CD4-positive, alpha-beta T cell treated with Interferon alpha-2 for 1 hour (primary cell): ENCODE results near the gene TBCCD1.
"Not testable (repeated sequence)": the region's sequence is repeated elsewhere in the genome, so short reads cannot be mapped to it uniquely, and the experiment has no call there.

Source experiments
- DNase-seq, 2 donors: peaks; one replicate each; pipeline ENCODE4 v3.0.0-alpha.2; 2020 to 2022

Gene TBCCD1

GRCh38 chr3:186515125-186515524 is 52.0 kb downstream of the TBCCD1 start:
- DNase-seq: peak; percentile 13 to 50

- peak in 1 of 2 donors; percentile 21 for DNase-seq
Observed at GRCh38 chr3:186514296-186515002, 52.7 kb downstream of the TBCCD1 start.

DNA sequence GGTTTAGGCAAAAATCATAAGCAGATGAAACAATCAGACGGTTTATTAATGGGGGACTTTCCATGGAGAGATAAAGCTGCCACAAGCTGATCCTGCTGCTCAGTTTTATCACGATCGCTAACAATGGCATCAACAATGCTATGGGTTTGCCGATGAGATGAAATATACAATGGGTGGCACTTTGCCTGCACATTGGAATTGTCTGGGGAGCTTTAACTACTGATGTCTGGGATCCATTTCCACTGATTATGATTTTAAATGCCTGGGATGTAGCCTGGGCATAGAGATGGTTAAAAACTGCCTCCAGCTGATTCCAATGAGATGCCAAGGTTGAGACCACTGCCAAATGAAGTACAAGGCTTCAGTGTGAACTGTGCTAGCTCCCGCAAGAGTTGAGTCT is 53.8 kb downstream of the TBCCD1 start:
- no peak for DNase-seq

GRCh38 chr3:186512570-186513302 is 54.4 kb downstream of the TBCCD1 start:
- no peak for DNase-seq

GRCh38 chr3:186511702-186512101 is 55.4 kb downstream of the TBCCD1 start:
- no peak for DNase-seq

GRCh38 chr3:186511245-186511644 is 55.9 kb downstream of the TBCCD1 start:
- no peak for DNase-seq

GRCh38 chr3:186510374-186511079 is 56.6 kb downstream of the TBCCD1 start:
- DNase-seq: no peak

DNA sequence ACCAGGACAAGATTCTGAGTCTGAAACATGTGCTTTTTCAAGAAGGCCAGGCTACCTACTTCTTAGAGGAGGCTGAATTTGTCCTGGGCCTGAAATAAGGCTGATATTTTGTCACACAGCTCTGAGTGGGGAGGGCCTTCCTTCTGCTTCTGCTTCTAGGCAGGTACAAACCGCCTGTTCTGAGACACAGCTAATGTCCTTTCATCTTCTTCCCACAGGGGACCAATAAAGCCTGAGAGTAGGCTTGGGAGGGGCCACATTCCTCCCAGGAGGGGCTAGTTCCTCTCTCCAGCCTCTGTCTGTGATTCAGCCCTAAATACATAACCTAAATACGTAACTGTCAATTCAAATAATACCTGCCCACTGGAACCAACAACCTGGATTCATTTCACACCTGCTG is 57.7 kb downstream of the TBCCD1 start:
- no peak for DNase-seq

DNA sequence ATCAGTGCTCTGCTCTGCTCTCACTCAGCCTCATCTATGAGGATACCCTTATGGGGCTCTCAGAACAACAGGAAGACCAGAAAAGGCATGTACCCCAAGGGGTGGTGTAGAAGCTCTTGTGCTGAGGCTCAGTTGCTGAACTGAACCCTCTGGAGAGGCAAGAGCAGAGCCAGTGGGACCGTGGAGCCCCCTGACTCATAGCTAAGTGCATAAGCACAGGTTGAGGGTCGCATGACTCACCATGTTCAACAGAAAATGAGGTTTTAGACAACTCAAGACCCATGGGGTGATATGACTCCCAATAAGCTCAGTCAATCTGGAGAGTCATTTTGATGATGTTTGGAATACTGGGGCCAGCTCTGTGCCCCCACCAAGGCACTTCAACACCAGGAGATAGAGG is 60.3 kb downstream of the TBCCD1 start:
- no peak for DNase-seq

- no peak for DNase-seq
Observed at GRCh38 chr3:186506191-186506739, 60.9 kb downstream of the TBCCD1 start.

DNA sequence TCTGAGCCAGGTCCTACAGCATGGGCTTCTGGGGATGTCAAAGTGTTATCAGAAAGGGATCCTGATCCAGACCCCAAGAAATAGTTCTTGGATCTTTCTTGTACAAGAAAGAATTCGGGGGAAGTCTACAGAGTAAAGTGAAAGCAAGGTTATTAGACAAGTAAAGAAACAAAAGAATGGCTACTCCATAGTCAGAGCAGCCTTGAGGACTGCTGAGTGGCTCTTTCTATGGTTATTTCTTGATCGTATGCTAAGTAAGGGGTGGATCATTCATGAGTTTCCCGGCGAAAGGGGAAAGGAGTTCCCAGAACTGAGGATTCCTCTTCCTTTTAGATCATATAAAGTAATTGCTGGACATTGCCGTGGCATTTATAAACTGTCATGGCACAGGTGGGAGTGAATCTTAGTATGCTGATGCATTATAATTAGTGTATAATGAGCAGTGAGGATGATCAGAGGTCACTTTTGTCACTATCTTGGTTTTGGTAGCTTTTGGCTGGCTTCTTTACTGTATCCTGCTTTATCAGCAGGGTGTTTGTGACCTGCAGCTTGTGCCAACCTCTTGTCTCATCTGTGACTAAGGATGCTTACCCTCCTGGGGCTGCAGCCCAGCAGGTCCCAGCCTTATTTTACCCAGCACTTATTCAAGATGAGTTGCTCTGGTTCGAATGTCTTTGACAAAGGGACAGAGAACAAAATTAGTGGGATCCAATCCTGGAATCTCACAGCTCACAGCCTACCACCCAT is 64.0 kb downstream of the TBCCD1 start:
- DNase-seq: no peak

DNA sequence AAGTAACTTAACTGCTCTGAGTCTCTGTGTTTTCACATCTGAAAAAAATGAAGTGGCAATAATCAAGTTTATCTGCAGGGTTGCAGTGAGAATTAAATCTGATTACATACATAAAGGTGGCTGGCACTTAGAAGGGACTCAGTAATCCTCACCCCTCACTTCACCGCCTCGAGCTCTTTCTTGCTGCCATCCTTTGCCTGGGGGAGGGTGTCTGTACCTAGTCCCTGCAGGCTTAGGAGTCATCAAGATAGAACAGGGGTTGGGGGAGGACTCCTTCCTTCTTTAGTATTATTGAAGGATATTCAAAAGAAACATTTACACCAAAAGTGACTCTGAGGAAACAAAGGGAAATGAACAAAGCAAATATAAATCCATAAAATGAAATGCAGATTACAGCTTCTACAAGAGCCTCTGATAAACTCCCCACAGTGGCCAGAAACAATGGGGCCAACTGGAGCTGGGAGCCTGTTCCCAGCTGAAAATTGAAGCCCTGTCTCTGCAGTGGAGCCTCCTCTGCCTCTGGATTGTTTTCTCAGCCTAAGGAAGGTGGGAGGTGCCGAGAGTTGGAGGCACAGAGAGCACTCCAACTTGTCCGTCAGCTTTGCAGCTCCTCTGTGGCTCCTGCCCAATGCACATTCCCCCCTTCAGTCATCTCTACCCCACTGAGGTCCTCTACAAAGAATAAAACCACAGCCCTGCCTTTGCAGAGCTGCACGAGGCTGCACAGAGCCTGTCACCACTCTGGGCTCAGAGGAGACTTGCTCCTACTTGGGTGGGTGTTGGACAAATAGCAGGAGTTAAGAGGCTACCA is 64.8 kb downstream of the TBCCD1 start:
- DNase-seq: no peak

DNA sequence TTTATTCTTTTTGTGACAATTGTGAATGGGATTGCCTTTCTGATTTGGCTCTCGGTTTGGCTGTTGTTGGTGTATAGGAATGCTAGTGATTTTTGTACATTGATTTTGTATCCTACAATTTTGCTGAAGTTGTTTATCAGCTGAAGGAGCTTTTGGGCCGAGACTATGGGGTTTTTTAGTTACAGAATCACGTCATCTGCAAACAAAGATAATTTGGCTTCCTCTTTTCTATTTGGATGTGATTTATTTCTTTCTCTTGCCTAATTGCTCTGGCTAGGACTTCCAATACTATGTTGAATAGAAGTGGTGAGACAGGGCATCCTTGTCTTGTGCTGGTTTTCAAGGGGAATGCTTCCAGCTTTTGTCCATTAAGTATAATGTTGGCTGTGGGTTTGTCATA is 67.2 kb downstream of the TBCCD1 start:
- not testable (repeated sequence) for DNase-seq

DNA sequence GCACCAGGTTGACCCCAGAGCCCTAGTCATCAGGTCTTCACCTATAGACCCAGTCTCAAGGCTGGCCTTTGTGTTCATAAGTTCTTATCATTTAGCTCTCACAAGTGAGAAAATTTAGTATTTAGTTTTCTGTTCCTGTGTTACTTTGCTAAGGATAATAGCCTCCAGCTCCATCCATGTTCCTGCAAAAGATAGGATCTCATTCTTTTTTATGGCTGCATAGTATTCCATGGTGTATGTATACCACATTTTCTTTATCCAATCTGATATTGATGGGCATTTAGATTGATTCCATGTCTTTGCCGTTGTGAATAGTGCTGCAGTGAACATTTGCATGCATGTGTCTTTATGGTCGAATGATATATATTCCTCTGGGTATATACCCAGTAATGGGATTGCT is 69.1 kb downstream of the TBCCD1 start:
- DNase-seq: not testable (repeated sequence)

- DNase-seq: no peak
Observed at GRCh38 chr3:186497608-186498007, 69.5 kb downstream of the TBCCD1 start.

DNA sequence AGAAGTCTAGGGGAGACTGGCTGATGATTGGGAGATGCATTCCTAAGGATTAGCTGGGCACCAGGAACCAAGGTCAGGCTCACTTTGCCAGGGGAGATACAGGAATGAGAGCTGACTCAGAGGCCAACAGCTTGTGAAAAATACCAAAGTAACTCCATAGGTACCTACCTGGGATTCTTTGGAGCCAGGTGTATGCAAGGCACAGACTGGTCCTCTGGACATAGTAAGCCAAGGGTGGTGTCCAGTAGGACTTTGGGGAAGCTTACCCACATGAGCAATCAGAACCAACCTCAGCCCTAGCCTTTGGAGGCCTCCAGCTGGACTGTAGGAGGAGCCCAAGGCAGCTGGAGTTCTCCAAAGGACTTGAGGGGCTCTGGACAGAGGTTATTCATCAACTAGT is 70.5 kb downstream of the TBCCD1 start:
- DNase-seq: no peak
